Panc1 (cell line): ENCODE data around the gene CEP126. TPM values are rescaled to one million over a fixed set of nuclear protein-coding genes. Genes with fewer than 3 reads are reported as not detected.
"Not testable (repeated sequence)": the region's sequence is repeated elsewhere in the genome, so short reads cannot be mapped to it uniquely, and the experiment has no call there.

ENCODE experiments used
- ATAC-seq: fragments of 200-7000 bp; cut with Tn5 transposase; 2 replicates; pipeline ENCODE4 v1.9.1; 2020; ENCODE audit warnings: mild to moderate bottlenecking, moderate library complexity
- BruUV-seq: library from RNA; stranded (reverse); fragments of 400-500 nt; replicated peaks from 2 replicates; lab custom pipeline; 2021; lab: Mats Ljungman, UMichigan
- CTCF ChIA-PET: fragments of 300-600 bp; sonication (Branson Sonifier 250); formaldehyde crosslinking; loops from one replicate; lab custom pipeline; 2022; ENCODE audit warnings: antibody characterized with exemption; lab: Charles Lee
- POLR2A ChIA-PET: fragments of 300-600 bp; sonication (Branson Sonifier 250); formaldehyde crosslinking; loops from one replicate; lab custom pipeline; 2022; ENCODE audit warnings: antibody characterized with exemption; lab: Charles Lee
- DNase-seq: peaks from one replicate; pipeline ENCODE4 v3.0.0-alpha.2; 2010; ENCODE audit warnings: low read depth, low spot score
- H3K27ac ChIP-seq: 2 replicates; pipeline ENCODE4 v1.5.1; 2011; ENCODE audit warnings: mild to moderate bottlenecking, low read length, inconsistent platforms
- H3K27me3 ChIP-seq: fragments of 200-500 bp; sonication (Bioruptor generic); 2 replicates; pipeline ENCODE4 v1.6.0; 2014; ENCODE audit warnings: low read length, inconsistent platforms; ENCODE audit not compliant: control insufficient read depth, insufficient read depth
- H3K36me3 ChIP-seq: fragments of 200-500 bp; sonication (Bioruptor generic); 2 replicates; pipeline ENCODE4 v1.5.1; 2014; ENCODE audit warnings: inconsistent platforms, mild to moderate bottlenecking, low read length, moderate library complexity; ENCODE audit not compliant: control insufficient read depth, insufficient read depth
- H3K4me1 ChIP-seq: 2 replicates; pipeline ENCODE4 v1.5.1; 2011; ENCODE audit warnings: inconsistent platforms, mild to moderate bottlenecking, low read length, moderate library complexity; ENCODE audit not compliant: control insufficient read depth, insufficient read depth
- H3K4me3 ChIP-seq, 2 experiments: 2 replicates each; pipeline ENCODE4 v1.5.1; 2011 to 2012; ENCODE audit warnings: low read depth in 2 of 2, low read length in 2 of 2, mild to moderate bottlenecking in 2 of 2, inconsistent platforms in 1 of 2, moderate library complexity in 1 of 2
- H3K9me3 ChIP-seq: fragments of 200-500 bp; sonication (Bioruptor generic); 2 replicates; pipeline ENCODE4 v1.5.1; 2014; ENCODE audit warnings: low read depth, mild to moderate bottlenecking, inconsistent platforms, low read length, moderate library complexity; ENCODE audit not compliant: control insufficient read depth, insufficient read depth
- POLR2AphosphoS5 ChIP-seq: IDR thresholded peaks from 2 replicates; pipeline ENCODE4 v1.6.1; 2012; ENCODE audit warnings: mild to moderate bottlenecking, low read depth, low read length, moderate library complexity
- SIN3A ChIP-seq: IDR thresholded peaks from 2 replicates; pipeline ENCODE4 v1.6.1; 2012; ENCODE audit warnings: low read depth, mild to moderate bottlenecking, low read length, moderate library complexity, borderline replicate concordance; ENCODE audit not compliant: insufficient read depth
- TCF7L2 ChIP-seq: IDR thresholded peaks from 2 replicates; pipeline ENCODE4 v1.6.1; 2011; ENCODE audit warnings: mild to moderate bottlenecking, low read depth, low read length, inconsistent platforms
- in situ Hi-C: cut with HindIII; loops from 2 replicates; pipeline ENCODE4 v1.10.0; 2016; ENCODE audit warnings: low sequenced_read_pairs, low pct_unique_long_range_greater_than_20kb
- intact Hi-C: fragments of 100-400 bp; cut with micrococcal nuclease; formaldehyde crosslinking; loops from one replicate; pipeline ENCODE4 v1.10.0; 2022; ENCODE audit not compliant: unreplicated experiment
- total RNA-seq: library from RNA; stranded (reverse); gene quantifications from one replicate; pipeline ENCODE4 v1.2.1, GENCODE V29; 2021; ENCODE audit not compliant: unreplicated experiment
- TF ChIP-seq, protein P1 (sequence below), 2 experiments: IDR thresholded peaks; 2 replicates each; pipeline ENCODE4 v1.6.1; 2011 to 2012; ENCODE audit warnings: low read depth in 2 of 2, control low read depth in 1 of 2, low read length in 1 of 2, mild to moderate bottlenecking in 1 of 2, moderate library complexity in 1 of 2; ENCODE audit not compliant: insufficient read depth in 1 of 2
- TF ChIP-seq, protein P2 (sequence below): fragments of 450-650 bp; IDR thresholded peaks from 2 replicates; pipeline ENCODE4 v1.5.1; 2017; ENCODE audit warnings: mild to moderate bottlenecking

The CEP126 gene
- total RNA-seq, 1 experiment from 2014 or later: 6.6 TPM

- POLR2A ChIA-PET: interaction anchor here (0.7 kb wide), 1 partner anchor 17 kb away, joined by 3 read pairs; no protein-coding TSS in a partner anchor
- ATAC-seq: no peak
These were observed 72.6 kb downstream of the CEP126 start for GRCh38 chr11:101987370-101987769.

DNA sequence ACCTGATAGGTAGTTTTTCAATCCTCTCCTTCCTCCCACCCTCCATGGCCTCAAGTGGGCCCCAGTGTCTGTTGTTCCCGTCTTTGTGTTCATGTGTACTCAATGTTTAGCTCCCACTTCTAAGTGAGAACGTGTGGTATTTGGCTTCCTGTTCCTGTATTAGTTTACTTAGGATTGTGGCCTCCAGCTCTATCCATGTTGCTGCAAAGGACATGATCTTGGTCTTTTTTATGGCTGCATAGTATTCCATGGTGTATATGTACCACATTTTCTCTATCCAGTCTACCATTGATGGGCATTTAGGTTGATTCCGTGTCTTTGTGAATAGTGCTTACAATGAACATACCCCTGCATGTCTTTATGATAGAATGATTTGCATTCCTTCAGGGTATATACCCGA, 78.4 kb downstream of the CEP126 start:
- ATAC-seq (no peak), DNase-seq (no peak)
- H3K9me3 ChIP-seq: no peaks in the 10 kb centered on the region
- in situ Hi-C loops (no loop called here), intact Hi-C loops (no loop called here)
- TF ChIP-seq, protein P1, sequence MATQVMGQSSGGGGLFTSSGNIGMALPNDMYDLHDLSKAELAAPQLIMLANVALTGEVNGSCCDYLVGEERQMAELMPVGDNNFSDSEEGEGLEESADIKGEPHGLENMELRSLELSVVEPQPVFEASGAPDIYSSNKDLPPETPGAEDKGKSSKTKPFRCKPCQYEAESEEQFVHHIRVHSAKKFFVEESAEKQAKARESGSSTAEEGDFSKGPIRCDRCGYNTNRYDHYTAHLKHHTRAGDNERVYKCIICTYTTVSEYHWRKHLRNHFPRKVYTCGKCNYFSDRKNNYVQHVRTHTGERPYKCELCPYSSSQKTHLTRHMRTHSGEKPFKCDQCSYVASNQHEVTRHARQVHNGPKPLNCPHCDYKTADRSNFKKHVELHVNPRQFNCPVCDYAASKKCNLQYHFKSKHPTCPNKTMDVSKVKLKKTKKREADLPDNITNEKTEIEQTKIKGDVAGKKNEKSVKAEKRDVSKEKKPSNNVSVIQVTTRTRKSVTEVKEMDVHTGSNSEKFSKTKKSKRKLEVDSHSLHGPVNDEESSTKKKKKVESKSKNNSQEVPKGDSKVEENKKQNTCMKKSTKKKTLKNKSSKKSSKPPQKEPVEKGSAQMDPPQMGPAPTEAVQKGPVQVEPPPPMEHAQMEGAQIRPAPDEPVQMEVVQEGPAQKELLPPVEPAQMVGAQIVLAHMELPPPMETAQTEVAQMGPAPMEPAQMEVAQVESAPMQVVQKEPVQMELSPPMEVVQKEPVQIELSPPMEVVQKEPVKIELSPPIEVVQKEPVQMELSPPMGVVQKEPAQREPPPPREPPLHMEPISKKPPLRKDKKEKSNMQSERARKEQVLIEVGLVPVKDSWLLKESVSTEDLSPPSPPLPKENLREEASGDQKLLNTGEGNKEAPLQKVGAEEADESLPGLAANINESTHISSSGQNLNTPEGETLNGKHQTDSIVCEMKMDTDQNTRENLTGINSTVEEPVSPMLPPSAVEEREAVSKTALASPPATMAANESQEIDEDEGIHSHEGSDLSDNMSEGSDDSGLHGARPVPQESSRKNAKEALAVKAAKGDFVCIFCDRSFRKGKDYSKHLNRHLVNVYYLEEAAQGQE (IDR thresholded peaks at IDR 0.05; ENCODE audit: insufficient read depth in 1 of 2, low read depth in 2 of 2, low read length in 1 of 2): no peak
- TF ChIP-seq, protein P2, sequence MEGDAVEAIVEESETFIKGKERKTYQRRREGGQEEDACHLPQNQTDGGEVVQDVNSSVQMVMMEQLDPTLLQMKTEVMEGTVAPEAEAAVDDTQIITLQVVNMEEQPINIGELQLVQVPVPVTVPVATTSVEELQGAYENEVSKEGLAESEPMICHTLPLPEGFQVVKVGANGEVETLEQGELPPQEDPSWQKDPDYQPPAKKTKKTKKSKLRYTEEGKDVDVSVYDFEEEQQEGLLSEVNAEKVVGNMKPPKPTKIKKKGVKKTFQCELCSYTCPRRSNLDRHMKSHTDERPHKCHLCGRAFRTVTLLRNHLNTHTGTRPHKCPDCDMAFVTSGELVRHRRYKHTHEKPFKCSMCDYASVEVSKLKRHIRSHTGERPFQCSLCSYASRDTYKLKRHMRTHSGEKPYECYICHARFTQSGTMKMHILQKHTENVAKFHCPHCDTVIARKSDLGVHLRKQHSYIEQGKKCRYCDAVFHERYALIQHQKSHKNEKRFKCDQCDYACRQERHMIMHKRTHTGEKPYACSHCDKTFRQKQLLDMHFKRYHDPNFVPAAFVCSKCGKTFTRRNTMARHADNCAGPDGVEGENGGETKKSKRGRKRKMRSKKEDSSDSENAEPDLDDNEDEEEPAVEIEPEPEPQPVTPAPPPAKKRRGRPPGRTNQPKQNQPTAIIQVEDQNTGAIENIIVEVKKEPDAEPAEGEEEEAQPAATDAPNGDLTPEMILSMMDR: no peak
- TF ChIP-seq TCF7L2 (no peak), POLR2AphosphoS5 (no peak), SIN3A (no peak)
- H3K4me3 ChIP-seq: no peak overlapping the region
- ChIA-PET POLR2A (no interaction called here), CTCF (no interaction called here)
- no peaks in the 10 kb centered on the region for H3K4me1 ChIP-seq
- no peaks in the 10 kb centered on the region for H3K27me3 ChIP-seq
- no peak overlapping the region for H3K27ac ChIP-seq
- no TSS peak for BruUV-seq
- no peaks in the 10 kb centered on the region for H3K36me3 ChIP-seq

More at GRCh38 chr11:101987370-101987769, 72.6 kb downstream of the CEP126 start:
- Histone ChIP-seq H3K27me3 (no peaks in the 10 kb centered on the region), H3K36me3 (no peaks in the 10 kb centered on the region), H3K4me3 (no peak overlapping the region), H3K9me3 (no peaks in the 10 kb centered on the region), H3K4me1 (no peaks in the 10 kb centered on the region), H3K27ac (no peak overlapping the region)
- no peak for DNase-seq
- CTCF ChIA-PET: no interaction called here
- intact Hi-C loops: no loop called here
- BruUV-seq: no TSS peak
- TF ChIP-seq, protein P2: peak; percentile 27; the same call in 1 of the 2 replicates
- TF ChIP-seq TCF7L2: no peak
- in situ Hi-C loops: no loop called here

DNA sequence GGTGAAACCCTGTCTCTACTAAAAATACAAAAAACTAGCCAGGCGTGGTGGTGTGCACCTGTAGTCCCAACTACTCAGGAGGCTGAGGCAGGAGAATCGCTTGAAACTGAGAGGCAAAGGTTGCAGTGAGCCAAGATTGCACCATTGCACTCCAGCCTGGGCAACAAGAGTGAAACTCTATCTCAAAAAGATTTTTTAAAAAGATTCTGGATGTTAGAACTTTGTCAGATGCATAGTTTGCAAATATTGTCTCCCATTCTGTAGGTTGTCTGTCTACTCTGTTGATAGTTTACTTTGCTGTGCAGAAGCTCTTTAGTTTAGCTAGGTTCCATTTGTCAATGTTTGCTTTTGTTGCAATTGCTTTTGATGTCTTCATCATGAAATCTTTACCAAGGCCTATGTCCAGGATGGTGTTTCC, 79.3 kb downstream of the CEP126 start:
- H3K36me3 ChIP-seq, in situ Hi-C loops, DNase-seq, H3K9me3 ChIP-seq, BruUV-seq, H3K27ac ChIP-seq, ATAC-seq, POLR2A ChIA-PET, H3K4me1 ChIP-seq, H3K27me3 ChIP-seq, H3K4me3 ChIP-seq, CTCF ChIA-PET, intact Hi-C loops: not testable (repeated sequence)
